Sciatic nerve (tissue), 2 donors: Measurements from ENCODE around the gene TTC8. TPM values are rescaled to one million over a fixed set of nuclear protein-coding genes. Genes with fewer than 3 reads are reported as not detected.
A peak's percentile ranks its signal among the peaks of the same experiment; 100 is the strongest.
"Not testable (repeated sequence)": the region's sequence is repeated elsewhere in the genome, so short reads cannot be mapped to it uniquely, and the experiment has no call there.

Experiments
- ATAC-seq: fragments of 200-7000 bp; cut with Tn5 transposase; one replicate; pipeline ENCODE4 v1.9.1; 2020; ENCODE audit warnings: mild to moderate bottlenecking, moderate library complexity
- DNase-seq: peaks from one replicate; pipeline ENCODE4 v3.0.0-alpha.2; 2020; ENCODE audit warnings: low spot score
- intact Hi-C: fragments of 100-400 bp; cut with DNase I; formaldehyde crosslinking; loops from one replicate; pipeline ENCODE4 v1.14.2; 2022
- total RNA-seq: library from RNA; stranded (reverse); fragmentation: NEBNext Ultra II Directional; extraction: Animal tissue kit (Norgen Biotek cat#: 25700); gene quantifications from one replicate; pipeline ENCODE4 v1.2.1, GENCODE V29; 2021
- donor health status: DM: no; HTN: no; CAD: no.
- donor health status: DM: no; HTN: no; CAD: no.

The TTC8 gene
- 28.1 TPM for total RNA-seq

DNA sequence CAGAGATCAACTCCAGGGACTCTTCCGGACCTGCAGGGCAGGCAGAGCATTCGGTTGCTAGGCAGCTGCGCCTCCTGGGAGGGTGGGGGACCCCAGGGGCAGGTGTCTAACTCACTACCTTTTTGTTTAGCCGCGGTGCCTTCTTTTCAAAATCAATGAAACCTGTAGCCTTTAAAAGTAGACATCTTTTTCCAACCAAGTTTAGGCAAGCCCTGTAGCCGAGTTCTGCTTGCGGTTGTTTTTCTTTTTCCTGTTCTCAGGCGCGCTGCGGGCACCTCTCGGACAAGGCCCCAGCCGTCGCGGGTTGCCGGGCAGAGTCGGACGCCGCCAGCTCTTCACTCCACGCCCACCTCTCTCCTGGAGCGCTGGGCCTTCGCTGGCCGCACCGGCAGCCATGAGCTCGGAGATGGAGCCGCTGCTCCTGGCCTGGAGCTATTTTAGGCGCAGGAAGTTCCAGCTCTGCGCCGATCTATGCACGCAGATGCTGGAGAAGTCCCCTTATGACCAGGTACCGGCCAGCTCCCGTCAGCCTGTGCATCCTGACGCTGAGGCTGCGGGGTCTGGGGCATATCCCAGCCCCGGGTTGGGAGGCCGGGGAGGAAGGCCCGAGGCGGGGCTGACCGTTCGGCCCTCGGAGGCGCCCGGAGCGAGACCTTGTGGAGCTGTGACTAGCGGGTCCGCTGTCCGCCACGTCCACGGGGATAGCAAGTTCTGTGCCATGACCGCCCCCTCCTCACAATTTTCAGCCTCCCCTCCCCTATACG lies at the start of gene TTC8:
TTC8 (plus strand) TSS at position 338 of the 764 bp plus-strand sequence; CDS start at position 395, 57 bp downstream.
- peak; percentile 99 for ATAC-seq
- intact Hi-C loops: no loop called here
- peak; percentile 91 for DNase-seq

DNA sequence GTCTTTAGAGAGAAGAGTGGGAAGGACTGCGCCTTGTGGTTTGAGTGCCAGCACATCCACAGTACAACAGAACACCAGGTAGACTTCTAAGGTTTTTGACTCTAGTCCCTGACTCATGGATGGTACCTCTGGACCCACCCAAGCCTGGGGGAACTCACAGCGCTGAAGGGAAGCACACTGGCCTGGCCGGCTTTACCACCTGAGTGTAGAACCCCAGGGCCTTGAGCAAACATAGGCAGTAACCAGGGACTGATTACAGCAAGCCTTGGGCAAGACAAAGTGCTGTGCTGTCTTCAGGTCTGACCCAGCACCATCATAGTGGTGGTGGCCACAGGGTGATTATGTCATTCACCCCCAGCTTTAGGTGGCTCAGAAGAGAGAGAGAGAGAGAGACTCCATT lies 48.9 kb upstream of the TTC8 start:
- intact Hi-C loops: no loop called here
- DNase-seq (no peak), ATAC-seq (no peak)

DNA sequence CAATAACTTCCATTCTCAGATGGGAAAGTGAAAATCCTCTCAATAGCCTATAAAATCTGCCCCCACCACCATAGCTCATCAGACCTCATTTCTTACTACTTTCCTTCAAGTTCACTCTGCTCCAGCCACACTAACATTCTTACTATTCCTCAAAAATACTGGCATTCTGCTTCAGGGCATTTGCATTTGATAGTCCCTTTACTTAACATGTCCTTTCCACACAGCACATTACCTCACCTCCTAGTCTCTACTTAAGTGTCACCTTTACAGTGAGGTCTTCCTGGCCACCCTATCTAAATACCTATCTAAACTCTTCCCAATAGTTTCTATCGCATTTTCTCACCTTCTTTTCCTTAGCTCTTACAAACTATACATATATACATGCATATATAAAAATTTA lies 38.5 kb upstream of the TTC8 start:
- no peak for ATAC-seq
- DNase-seq: no peak
- intact Hi-C loops: no loop called here

DNA sequence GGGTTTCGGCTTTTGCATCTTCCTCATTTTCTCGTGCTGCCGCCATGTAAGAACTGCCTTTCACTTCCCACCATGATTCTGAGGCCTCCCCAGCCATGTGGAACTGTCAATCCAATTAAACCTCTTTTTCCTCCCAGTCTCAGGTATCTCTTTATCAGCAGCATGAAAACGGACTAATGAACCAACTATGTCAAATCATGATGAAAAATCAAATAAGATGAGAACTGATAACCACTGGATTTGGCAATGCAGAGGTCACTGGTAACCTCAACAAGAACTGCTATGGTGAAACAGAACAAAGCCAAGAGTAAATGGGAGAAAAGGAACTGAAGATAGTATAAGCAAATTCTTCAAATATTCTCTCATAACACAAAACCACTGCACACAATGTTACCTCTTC lies 37.7 kb upstream of the TTC8 start:
- DNase-seq (no peak), ATAC-seq (no peak)
- intact Hi-C loops: no loop called here

DNA sequence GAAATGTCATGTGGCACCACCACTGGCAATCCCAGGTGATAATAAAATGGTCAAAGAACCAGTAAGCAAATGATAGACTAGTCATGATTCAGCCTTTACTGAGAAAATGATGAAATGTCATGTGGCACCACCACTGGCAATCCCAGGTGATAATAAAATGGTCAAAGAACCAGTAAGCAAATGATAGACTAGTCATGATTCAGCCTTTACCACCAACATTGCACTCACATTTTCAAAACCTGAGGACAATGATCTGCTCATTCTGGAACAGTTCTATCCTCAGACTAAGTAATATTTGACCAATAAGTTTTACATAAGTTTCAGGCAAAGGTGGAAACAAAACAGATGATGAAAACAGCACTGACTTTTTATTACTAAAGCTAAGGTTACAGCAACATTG lies 34.9 kb upstream of the TTC8 start:
- DNase-seq, intact Hi-C loops, ATAC-seq: not testable (repeated sequence)

DNA sequence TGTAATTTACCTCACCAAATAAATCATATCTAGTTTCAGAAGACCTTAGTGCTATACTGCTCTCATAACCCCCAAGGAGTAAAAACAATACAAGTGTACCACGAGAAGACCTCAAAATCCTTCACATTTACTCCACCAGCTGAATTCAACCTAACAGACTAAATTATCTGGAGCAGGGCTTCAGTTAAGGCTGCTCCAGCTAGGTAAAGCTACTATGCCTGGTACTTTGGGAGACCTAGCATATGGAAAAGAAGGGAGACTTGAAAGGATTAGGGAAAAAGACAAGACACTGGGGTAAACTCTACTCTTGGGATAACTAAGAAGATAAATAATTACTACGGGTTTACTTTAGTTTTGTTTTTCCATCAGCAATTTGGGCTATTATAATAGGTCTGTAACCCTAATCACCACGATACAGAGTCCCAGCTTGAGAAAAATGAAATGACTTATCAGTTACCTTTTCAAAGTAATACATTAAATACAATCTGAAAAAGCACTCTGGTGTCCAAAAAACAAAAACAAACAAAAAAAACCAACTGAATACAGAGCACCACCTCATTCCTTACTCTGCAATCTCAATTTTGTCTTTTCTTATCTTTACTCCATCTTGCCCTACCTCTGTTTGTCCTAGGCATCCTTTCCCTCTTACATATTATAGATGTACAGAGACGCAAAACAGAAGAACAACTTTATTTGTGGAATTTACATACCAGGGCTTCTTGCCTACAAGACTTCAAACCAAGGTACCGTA lies 33.8 kb upstream of the TTC8 start:
- DNase-seq (no peak), ATAC-seq (no peak)
- intact Hi-C loops: no loop called here

DNA sequence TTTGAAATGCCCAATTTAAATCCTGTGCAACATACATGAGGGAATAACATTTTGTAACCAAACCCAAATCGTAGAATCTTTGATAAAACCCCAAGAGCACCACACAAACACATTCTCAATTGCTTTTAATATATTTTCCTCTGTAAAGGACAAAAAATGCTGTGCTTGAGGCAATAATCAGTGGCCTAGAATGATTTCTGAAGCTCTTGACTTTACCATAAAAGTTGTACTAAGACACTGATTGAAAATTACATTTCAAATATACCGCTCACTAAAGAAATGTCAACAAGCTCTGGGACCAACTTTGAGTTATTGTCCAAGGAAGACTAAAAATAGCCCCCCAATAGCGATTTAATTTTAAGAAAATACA lies 33.2 kb upstream of the TTC8 start:
- intact Hi-C loops: no loop called here
- DNase-seq (no peak), ATAC-seq (no peak)

DNA sequence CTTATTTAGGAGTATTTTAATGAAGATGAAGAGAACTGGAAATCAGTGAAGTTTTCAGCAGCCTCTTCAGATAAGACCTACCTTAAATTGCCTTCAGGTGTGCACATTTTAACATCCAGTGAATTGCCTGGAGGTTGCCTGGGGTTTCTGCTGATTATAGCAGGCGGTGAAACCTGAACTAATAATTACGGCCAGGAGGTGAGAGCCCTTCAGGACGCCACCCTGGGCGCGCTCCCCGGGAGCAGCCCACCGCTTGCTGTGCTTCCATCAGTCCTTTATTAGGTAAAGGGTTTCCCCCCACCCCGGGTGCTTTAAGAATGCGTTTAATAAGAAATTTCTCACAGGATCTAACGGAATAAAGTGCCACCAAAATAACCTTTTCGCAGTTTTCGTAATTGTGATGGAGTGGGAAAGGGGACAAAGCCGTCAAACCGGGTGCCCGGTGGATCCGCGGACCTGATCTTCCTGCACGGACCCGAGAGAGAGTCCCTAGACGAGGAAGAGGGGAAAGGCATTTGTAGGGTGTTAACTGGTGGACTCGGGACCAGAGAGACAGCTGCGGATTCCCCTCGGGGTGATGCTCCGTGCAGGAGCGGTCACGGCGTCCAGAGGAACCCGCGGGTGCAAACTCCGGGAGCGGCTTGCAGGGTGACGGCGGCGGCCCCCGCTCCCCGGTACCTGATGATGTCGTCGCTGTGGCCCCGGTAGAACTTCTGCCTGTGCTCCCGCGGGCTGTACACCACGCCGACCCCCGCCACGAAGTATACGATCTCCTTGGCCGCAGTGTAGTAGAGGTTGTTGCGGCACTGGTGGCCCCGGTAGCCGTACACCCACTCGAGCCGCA lies 32.6 kb upstream of the TTC8 start:
- DNase-seq: peak; percentile 60
- intact Hi-C loops: no loop called here
- peak; percentile 27 for ATAC-seq

DNA sequence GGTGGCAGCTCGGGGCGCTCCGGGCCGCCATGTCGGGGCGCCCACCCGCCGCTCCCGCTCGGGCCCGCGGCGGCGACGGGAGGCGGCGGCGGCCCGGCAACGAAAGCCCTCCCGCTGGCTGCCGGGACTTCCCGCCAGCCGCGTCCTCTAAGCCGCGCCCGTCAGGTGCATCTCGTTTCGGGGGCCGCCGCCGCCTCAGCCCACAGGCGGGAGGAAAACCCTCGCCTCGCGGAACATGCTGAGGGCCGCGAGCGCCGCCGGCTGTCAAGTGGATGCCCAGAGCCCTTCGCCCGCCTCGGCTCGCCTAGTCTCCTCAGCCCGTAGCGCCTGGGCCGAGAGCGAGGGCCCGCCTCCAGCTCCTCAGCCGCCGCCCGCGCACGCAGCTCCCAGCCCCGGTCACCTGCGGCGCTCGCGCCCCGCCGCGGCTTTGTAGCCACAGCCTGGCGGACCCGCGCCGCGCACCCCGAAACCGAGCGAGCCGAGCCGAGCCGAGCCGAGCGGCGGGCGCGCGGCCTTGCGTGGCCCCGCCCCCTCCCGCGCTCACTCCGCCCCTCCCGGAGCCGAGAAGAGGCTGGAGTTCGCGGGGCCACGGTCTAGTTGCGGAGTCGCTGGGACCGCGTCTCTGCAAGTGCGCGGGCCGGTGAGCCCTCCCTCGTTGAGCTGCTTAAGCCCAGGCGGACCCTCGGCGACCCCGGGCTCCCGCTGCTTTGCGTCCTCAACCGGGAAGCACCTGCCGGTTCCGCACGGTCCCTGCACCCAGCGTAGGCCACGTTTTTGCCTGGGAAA lies 31.8 kb upstream of the TTC8 start, which contains the start of gene EML5:
EML5 (minus strand) TSS at position 481 of the 786 bp plus-strand sequence; CDS start at position 31, 450 bp downstream.
- intact Hi-C loops: no loop called here
- peak; percentile 95 for ATAC-seq
- peak; percentile 86 for DNase-seq

DNA sequence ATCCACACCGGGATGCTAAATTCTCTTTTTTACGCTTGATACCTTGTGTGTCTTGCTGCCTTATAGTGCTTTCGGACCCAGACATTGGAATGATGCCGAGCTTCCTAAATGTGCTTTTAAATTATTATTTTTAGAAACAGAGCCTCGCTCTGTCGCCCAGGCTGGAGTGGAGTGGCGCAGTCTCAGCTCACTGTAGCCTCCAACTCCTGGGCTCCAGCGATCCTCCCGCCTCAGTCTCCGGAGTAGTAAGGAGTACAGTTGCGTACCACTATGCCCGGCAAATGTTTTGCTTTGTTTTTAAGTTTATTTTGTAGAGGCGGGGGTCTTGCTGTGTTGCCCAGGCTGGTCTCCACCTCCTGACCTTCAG lies 31.2 kb upstream of the TTC8 start:
- ATAC-seq (peak; percentile 16), DNase-seq (no peak)
- intact Hi-C loops: no loop called here

DNA sequence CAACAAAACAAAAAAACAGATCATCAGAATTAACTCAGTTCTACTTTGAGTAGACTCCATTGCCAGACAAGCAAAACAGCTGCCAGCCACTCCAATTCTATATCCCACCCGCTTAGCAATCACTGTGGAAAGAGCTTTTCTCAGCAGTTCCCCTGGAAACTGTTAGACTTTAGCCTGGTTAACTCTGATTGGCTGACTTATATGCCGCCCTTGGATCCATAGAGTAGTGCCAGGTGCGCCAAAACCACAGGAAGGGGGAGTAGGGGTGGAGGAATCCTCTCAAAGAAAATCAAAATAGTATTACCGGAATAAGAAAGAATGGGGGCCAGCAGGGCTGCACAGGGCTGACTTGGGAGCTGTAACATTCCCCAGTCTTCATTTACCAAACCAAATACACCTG lies 26.3 kb upstream of the TTC8 start:
- intact Hi-C loops: no loop called here
- ATAC-seq: no peak
- DNase-seq: no peak

DNA sequence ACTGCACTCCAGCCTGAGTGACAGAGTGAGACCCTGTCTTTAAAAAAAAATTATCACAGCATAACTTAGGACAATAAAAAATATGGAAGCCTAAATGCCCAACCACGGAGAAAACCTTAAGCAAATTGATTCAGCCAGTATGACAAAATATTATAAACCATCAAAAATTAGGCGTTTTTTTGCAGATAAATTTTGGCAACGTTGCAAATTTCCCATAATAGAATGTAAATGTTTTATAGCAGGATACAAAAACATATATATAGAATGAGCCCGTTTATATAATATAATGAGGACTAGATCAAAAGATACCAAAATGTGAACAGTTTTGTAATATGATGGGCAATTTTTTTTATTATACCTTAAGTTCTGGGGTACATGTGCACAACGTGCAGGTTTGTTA lies 24.9 kb upstream of the TTC8 start:
- no peak for ATAC-seq
- DNase-seq: no peak
- intact Hi-C loops: no loop called here

DNA sequence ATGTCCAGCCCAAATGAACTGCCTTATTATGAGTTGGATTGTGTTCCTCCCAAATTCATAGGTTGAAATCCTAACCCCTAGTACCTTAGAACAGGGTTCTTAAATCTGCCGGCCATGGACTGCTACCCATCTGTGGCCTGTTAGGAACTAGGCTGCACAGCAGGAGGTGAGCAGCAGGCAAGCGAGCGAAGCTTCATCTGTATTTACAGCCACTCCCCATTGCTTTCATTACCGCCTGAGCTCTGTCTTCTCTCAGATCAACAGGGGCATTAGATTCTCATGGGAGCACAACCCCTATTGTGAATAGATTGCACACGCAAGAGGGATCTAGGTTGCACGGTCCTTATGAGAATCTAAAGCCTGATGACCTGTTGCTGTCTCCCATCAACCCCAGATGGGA lies 21.9 kb upstream of the TTC8 start:
- no peak for ATAC-seq
- intact Hi-C loops: no loop called here
- no peak for DNase-seq

DNA sequence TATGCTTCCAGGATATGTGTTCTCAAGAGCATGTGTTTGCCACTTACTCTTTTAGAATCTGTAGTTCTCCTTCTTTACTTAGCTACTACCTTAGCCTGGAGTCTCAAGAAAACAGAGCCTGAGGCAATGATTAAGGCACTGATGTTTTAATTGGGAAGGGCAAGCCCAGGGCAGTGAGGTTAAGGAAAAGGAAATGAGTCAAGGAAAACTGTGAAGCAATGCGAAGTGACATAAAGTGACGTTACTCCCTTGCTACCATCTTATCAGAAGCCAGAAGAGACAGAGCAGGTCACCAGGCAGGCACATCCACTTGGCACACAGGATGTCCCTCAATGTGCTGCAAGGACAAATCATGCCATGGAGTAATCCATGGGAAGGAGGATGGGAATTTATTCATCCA lies 20.4 kb upstream of the TTC8 start:
- DNase-seq (no peak), ATAC-seq (no peak)

DNA sequence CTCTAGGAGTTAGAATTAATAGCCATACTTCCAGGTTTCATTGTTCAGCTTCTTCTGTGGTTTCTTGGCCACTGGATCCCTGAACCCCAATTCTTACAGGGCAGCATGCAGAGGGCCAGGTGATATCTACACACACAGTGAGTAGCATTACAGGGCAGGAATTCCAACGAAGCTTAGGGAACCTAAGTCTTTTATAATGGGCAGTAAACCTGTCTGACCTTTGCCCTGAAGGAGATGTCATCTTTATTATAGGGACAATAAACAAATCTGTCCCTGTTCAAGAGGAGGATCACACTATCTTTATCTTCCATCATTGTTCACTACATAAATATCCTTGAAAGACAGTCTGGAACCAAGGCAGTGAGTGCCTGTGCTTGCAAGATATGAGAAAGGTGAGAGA lies 20.0 kb upstream of the TTC8 start:
- intact Hi-C loops: no loop called here
- ATAC-seq: no peak
- DNase-seq: no peak

More for the DNA sequence above, 20.4 kb upstream of the TTC8 start:
- intact Hi-C loops: no loop called here

DNA sequence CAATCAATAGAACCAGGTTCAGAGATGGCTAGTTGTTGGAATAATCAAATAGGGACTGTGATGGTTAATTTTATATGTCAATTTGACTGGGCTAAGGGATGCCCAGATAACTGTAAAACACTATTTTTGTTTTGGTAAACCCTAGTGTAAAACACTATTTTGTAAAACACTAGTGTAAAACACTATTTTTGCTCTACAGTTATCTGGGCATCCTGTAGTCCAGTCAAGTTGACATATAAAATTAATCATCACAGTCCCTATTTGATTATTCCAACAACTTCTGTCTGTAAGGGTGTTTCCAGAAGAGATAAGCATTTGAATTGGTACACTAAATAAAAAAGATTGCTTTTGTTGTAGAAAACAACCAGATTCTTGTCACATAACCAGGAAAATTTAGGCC lies 16.1 kb upstream of the TTC8 start:
- intact Hi-C loops: no loop called here
- ATAC-seq (no peak), DNase-seq (no peak)

DNA sequence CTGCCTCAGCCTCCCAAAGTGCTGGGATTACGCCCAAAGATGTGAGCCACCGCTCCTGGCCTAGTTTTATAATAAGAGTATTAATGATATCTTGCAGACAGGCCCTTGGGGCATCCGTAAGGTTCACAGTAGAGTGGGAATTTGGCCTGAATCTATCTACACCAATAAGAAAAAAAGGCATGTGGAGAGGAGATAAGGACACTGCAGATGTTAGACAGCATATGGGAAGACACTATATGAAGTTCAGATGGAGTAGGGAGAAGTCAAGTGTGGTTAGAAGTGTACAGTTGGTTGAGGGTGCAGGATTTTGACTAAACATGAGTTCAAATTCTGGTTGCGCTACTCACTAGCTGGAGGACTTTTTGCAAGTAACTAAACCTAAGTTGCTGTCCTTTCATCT lies 8.5 kb upstream of the TTC8 start:
- ATAC-seq: no peak

DNA sequence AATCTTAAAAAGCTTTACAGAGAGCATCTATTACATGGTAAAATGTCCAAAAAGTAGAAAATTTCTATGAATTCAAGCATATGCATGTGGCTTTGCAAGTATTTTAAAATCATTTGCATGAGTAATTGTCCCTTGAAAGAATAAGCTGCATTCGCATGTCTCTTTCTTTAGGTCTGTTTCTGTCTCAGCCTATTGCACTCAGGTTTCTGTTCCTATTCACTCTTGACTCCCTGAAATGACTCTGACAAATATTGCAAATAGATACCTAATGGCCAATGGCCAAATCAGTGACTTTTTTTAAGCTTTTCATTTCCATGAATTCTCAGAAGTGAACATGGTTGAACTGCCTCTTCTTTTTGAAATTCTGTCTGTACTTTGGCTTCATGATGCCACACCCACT lies 6.4 kb upstream of the TTC8 start:
- no peak for DNase-seq
- ATAC-seq: no peak
- intact Hi-C loops: no loop called here

More for the DNA sequence above, 8.5 kb upstream of the TTC8 start:
- intact Hi-C loops: no loop called here
- no peak for DNase-seq

DNA sequence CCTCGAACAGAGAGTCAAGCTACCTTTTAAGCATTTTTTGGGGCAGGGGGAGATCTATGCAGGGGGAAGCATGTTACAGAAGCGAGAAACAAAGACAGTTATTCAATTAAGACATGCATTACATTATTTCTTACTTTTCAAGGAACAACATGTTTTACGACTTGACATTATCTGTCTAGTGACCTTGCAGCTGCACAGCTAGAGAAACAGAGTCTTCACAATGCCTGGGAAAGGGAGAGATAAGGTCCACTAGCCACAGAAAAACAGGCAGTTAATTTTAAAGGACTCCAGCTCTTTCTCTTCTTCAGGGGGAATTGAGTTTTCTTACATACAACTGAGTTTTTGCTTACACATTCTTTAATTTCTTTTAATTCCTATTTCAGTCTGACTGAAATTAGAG lies 4.8 kb upstream of the TTC8 start:
- intact Hi-C loops, DNase-seq, ATAC-seq: not testable (repeated sequence)
